GM19239 (cell line): ENCODE data around the gene KIRREL2.
A peak's percentile ranks its signal among the peaks of the same experiment; 100 is the strongest.
"Not testable (repeated sequence)": the region's sequence is repeated elsewhere in the genome, so short reads cannot be mapped to it uniquely, and the experiment has no call there.

Experiments
- DNase-seq: peaks from one replicate; pipeline ENCODE4 v3.0.0; 2011; ENCODE audit warnings: low spot score; ENCODE audit not compliant: insufficient read length
- FAIRE-seq: peaks from 2 replicates; lab custom pipeline; 2011; peaks lifted over from hg19 to GRCh38; lab: Jason Lieb, UNC

Gene KIRREL2

GRCh38 chr19:35856546-35857149, at the start of gene KIRREL2:
TSS of gene KIRREL2 (plus strand) at chr19:35856911. CDS start at chr19:35857120, 209 bp downstream.
- FAIRE-seq: no peak
- DNase-seq: no peak

- no peak for FAIRE-seq
- no peak for DNase-seq
Measured at GRCh38 chr19:35807633-35808032, 49.1 kb upstream of the KIRREL2 start.

GRCh38 chr19:35811317-35812219, 45.1 kb upstream of the KIRREL2 start:
- FAIRE-seq (no peak), DNase-seq (no peak)

- no peak for FAIRE-seq
- DNase-seq: no peak
Measured at GRCh38 chr19:35812220-35813042, 44.3 kb upstream of the KIRREL2 start, which contains the start of gene PRODH2. TSS of gene PRODH2 (minus strand) at chr19:35812845. CDS start at chr19:35812805, 40 bp downstream.

- FAIRE-seq: no peak
- no peak for DNase-seq
Measured at GRCh38 chr19:35813043-35813890, 43.4 kb upstream of the KIRREL2 start.

- FAIRE-seq (no peak), DNase-seq (no peak)
Measured at GRCh38 chr19:35816262-35816661, 40.4 kb upstream of the KIRREL2 start.

GRCh38 chr19:35816846-35817245, 39.9 kb upstream of the KIRREL2 start:
- DNase-seq (no peak), FAIRE-seq (no peak)

- DNase-seq (no peak), FAIRE-seq (no peak)
Measured at GRCh38 chr19:35818445-35818844, 38.3 kb upstream of the KIRREL2 start.

- DNase-seq: no peak
- FAIRE-seq: no peak
Measured at GRCh38 chr19:35822579-35822978, 34.1 kb upstream of the KIRREL2 start.

- no peak for FAIRE-seq
- DNase-seq: no peak
Measured at GRCh38 chr19:35824150-35824549, 32.6 kb upstream of the KIRREL2 start.

- DNase-seq (no peak), FAIRE-seq (peak; percentile 40)
Measured at GRCh38 chr19:35828692-35829301, 27.9 kb upstream of the KIRREL2 start.

GRCh38 chr19:35830986-35831385, 25.7 kb upstream of the KIRREL2 start:
- DNase-seq: no peak
- no peak for FAIRE-seq

- FAIRE-seq: no peak
Measured at GRCh38 chr19:35832054-35832453, 24.7 kb upstream of the KIRREL2 start.

GRCh38 chr19:35833972-35834371, 22.7 kb upstream of the KIRREL2 start:
- FAIRE-seq (no peak), DNase-seq (no peak)

More at GRCh38 chr19:35832054-35832453, 24.7 kb upstream of the KIRREL2 start:
- DNase-seq: no peak

- not testable (repeated sequence) for FAIRE-seq
Measured at GRCh38 chr19:35836096-35836495, 20.6 kb upstream of the KIRREL2 start.

GRCh38 chr19:35841961-35842595, 14.6 kb upstream of the KIRREL2 start:
- FAIRE-seq: no peak
- no peak for DNase-seq

More at GRCh38 chr19:35836096-35836495, 20.6 kb upstream of the KIRREL2 start:
- not testable (repeated sequence) for DNase-seq

GRCh38 chr19:35842666-35843272, 13.9 kb upstream of the KIRREL2 start:
- FAIRE-seq: no peak
- no peak for DNase-seq
